IgD-negative memory B cell (primary cell): ENCODE measurements around the gene PIGK. TPM values are rescaled to one million over a fixed set of nuclear protein-coding genes. Genes with fewer than 3 reads are reported as not detected.
"Not testable (repeated sequence)": the region's sequence is repeated elsewhere in the genome, so short reads cannot be mapped to it uniquely, and the experiment has no call there.

Experiments used
- H3K27ac Mint-ChIP-seq, 3 donors: one replicate each; pipeline ENCODE4 v1.8.0; 2020 to 2022; ENCODE audit warnings: mild to moderate bottlenecking in 3 of 3, mixed read lengths in 3 of 3, moderate library complexity in 1 of 3
- H3K27me3 Mint-ChIP-seq: one replicate; pipeline ENCODE4 v1.8.0; 2021; ENCODE audit warnings: mixed read lengths
- H3K36me3 Mint-ChIP-seq: one replicate; pipeline ENCODE4 v1.8.0; 2020; ENCODE audit warnings: mild to moderate bottlenecking, mixed read lengths
- H3K4me1 Mint-ChIP-seq, 3 donors: one replicate each; pipeline ENCODE4 v1.8.0; 2020 to 2022; ENCODE audit warnings: mixed read lengths in 3 of 3, mild to moderate bottlenecking in 1 of 3
- H3K4me3 Mint-ChIP-seq, 4 donors: one replicate each; pipeline ENCODE4 v1.8.0; 2020 to 2022; ENCODE audit warnings: mild to moderate bottlenecking in 4 of 4, mixed read lengths in 4 of 4, moderate library complexity in 3 of 4
- H3K9me3 Mint-ChIP-seq, 3 donors: one replicate each; pipeline ENCODE4 v1.8.0; 2020 to 2021; ENCODE audit warnings: mixed read lengths in 3 of 3, mild to moderate bottlenecking in 1 of 3
- polyA plus RNA-seq: library from polyadenylated mRNA; unstranded; fragments of 300-500 nt; fragmentation: Illumina TruSeq; gene quantifications from one replicate; pipeline ENCODE4 v1.2.3, GENCODE V29; 2021

Gene PIGK
- polyA plus RNA-seq, 1 donor from 2014 or later = 18.1 TPM

DNA sequence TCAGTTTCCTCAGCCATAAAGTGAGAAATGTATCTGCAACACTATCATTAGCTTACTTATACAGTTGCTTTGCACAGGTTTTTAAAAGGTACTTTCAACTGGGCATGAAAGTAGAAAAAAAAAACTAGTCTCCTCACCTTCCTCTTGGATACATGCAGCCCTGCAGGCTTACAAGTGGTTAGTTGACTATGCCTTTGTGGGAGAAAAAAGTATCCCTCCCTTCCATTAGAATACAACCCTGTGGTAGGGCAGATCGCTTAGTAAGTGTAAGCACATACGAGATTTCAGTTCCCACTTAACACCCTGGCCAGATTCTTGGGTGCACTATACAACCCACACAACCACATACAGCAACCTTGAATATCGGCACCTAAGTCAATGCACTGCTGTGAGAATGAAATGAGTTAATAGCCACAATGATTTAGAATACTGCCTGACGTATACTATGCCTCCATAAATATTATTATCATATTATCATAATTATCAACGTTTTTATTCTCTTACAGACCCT, 54.7 kb downstream of the PIGK start:
- no peak overlapping the region for H3K27ac Mint-ChIP-seq
- peaks cover 22% of the 10 kb centered on the region for H3K36me3 Mint-ChIP-seq
- H3K9me3 Mint-ChIP-seq = peaks cover 2 to 7% (median 4%) of the 10 kb centered on the region in 3 donors
- no peaks in the 10 kb centered on the region for H3K4me1 Mint-ChIP-seq
- no peaks in the 10 kb centered on the region for H3K27me3 Mint-ChIP-seq
- no peak overlapping the region for H3K4me3 Mint-ChIP-seq

DNA sequence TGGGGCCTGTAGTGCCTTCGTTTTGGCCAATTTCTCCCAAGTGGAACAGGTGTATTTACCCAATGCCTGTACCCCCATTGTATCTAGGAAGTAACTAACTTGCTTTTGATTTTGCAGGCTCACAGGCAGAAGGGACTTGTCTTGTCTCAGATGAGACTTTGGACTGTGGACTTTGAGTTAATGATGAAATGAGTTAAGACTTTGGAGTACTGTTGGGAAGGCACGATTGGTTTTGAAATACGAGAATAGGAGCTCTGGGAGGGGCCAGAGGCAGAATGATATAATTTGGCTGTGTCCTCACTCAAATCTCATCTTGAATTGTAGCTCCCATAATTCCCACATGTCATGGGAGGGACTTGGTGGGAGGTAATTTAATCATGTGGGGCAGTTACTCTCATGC, 59.5 kb downstream of the PIGK start:
- not testable (repeated sequence) for H3K4me3 Mint-ChIP-seq, H3K4me1 Mint-ChIP-seq, H3K27ac Mint-ChIP-seq, H3K27me3 Mint-ChIP-seq, H3K9me3 Mint-ChIP-seq
- H3K36me3 Mint-ChIP-seq = peaks cover 25% of the 10 kb centered on the region

DNA sequence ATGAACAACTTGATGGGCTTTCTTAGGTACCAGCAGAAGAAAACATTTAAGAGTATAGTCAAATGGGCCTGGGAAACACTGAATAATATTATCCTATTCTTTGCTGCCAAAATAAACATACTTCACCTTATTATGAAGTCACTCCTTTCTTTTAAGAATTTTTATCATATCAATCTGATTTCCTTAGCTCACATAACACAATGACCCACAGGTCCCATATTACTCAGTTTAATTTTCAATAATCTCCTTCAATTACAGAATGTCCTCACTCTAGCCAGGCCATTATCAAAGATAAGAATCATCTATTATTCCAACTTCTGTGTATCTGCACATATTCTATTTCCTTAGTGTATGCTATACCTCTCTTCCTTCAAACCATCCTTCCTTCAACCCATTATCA, 63.0 kb downstream of the PIGK start:
- Mint-ChIP-seq H3K27ac (no peak overlapping the region), H3K4me3 (no peak overlapping the region), H3K4me1 (peaks cover 0 to 1% (median 1%) of the 10 kb centered on the region in 3 donors), H3K36me3 (peaks cover 25% of the 10 kb centered on the region), H3K27me3 (no peaks in the 10 kb centered on the region), H3K9me3 (peaks cover 2 to 7% (median 4%) of the 10 kb centered on the region in 3 donors)

DNA sequence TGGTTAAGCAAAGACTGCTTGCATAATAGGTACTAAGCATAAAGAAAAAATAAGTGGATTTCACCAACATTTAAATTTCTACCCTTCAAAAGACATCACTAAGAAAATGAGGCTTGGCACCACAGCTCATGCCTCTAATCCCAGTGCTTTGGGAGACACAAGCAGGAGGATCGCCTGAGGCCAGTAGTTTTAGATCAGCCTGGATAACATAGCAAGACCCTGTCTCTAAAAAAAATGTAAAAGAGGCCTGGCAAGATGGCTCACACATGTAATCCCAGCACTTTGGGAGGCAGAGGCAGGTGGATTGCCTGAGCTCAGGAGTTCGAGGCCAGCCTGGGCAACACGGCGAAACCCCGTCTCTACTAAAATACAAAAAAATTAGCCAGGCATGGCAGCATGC, 73.0 kb downstream of the PIGK start:
- H3K27ac Mint-ChIP-seq = no peak overlapping the region
- H3K4me1 Mint-ChIP-seq = peaks cover 0 to 3% (median 3%) of the 10 kb centered on the region in 3 donors
- peaks cover 3% of the 10 kb centered on the region for H3K36me3 Mint-ChIP-seq

DNA sequence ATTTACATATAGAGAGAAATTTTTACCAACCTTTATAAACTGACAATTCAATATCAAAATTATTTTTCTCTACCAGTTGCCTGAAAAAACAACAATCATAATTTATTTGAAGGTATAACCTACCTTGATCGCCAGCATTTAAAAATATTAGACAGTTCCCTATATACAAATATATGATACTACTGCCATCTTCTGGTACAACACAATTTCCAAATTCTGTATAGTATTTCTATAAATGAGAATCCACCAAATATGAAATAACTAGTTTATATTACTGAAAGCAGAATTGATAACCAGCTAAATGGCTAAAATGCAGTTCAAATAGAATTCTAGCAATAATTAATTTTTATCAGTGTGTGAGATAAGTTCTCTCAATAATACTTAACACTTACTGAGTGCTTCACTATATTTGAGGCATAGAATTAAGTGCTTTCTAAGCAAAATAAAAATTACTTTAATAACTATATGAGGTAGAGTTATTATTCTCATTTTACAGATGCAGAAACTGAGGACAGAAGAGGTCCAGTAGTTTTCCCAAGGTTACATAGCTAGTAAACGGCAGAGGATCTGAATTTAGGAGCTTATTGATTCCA, 75.6 kb downstream of the PIGK start:
- H3K4me3 Mint-ChIP-seq = no peak overlapping the region
- no peak overlapping the region for H3K27ac Mint-ChIP-seq
- H3K27me3 Mint-ChIP-seq = no peaks in the 10 kb centered on the region
- no peaks in the 10 kb centered on the region for H3K36me3 Mint-ChIP-seq
- no peaks in the 10 kb centered on the region for H3K9me3 Mint-ChIP-seq
- H3K4me1 Mint-ChIP-seq = peaks cover 0 to 3% (median 2%) of the 10 kb centered on the region in 3 donors

More for the DNA sequence above, 73.0 kb downstream of the PIGK start:
- Mint-ChIP-seq H3K27me3 (no peaks in the 10 kb centered on the region), H3K9me3 (no peaks in the 10 kb centered on the region), H3K4me3 (no peak overlapping the region)

DNA sequence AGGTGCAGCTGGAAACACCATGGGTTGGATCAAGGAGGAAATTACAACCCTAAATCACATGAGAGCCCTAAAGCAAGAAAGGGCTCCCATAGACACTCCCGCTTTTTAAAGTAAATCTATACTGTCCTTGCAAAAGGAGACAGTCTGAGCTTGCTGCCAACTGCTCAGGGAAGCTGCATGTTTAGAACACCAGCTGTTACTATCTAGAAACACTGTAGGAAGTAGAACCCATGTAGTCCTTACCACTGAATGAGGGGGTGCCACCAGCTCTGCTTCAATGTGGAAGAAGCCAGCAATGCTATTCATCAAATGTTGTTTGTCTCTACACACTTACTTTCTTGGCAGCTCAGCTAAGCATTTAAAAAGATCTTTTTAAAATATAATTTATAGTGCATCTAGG, 79.8 kb downstream of the PIGK start:
- H3K27ac Mint-ChIP-seq = no peak overlapping the region
- H3K27me3 Mint-ChIP-seq = no peaks in the 10 kb centered on the region
- H3K4me1 Mint-ChIP-seq = no peaks in the 10 kb centered on the region
- no peak overlapping the region for H3K4me3 Mint-ChIP-seq
- no peaks in the 10 kb centered on the region for H3K9me3 Mint-ChIP-seq
- H3K36me3 Mint-ChIP-seq = no peaks in the 10 kb centered on the region

DNA sequence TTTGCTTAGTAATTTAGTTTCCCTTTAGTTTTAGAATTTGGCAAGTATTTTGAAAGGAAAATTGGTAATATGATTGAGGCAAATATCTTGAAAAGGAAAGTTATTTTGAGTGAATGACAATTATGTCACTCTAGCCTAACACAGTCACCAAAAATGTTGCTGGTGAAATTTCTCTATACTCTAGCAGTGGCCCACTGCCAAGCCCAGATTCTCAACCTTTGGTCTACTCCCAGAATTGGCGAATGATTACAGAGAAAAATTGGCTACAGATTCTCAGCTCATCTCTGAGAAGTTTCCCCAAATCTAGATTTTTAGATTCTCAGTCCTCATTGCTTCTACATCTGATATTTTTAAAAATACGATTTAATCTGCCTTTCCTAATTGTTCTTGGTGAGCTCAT, 84.9 kb downstream of the PIGK start:
- peak overlapping the region in 1 of 3 donors; percentile 33 for H3K27ac Mint-ChIP-seq
- H3K36me3 Mint-ChIP-seq = peaks cover 4% of the 10 kb centered on the region
- no peaks in the 10 kb centered on the region for H3K9me3 Mint-ChIP-seq

DNA sequence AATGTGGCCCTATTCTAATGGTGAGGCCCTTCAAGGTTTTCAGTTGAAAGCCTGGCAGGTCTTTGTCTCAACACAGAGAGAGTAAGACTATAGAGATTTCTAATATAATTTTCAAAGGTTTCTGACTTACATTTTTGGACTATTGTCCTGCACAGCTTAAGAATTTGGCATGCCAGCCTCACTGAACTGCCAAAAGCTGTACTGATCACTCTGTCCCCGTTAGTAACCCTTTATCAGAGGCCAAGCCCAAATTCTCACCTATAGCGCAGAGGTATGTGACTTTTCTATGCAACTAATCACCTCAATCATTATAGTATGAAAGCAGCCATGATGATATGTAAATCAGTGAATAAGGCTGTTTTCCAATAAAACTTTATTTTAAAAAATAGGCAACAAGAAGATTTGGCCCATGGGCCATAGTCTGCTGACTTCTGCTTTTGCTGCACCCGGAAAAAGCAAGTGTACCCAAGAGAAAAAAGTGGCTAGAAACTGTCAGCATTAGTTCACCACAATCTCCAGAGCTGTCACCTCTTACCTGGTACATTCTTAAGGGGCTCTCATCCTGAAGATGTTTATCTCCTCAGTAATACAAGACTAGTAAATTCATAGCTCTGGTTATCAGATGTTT, 85.4 kb downstream of the PIGK start:
- no peak overlapping the region for H3K4me3 Mint-ChIP-seq
- peak overlapping the region in 1 of 3 donors; percentile 33 for H3K27ac Mint-ChIP-seq
- no peaks in the 10 kb centered on the region for H3K27me3 Mint-ChIP-seq
- peaks cover 4% of the 10 kb centered on the region for H3K36me3 Mint-ChIP-seq
- no peaks in the 10 kb centered on the region for H3K9me3 Mint-ChIP-seq
- H3K4me1 Mint-ChIP-seq = no peaks in the 10 kb centered on the region

More for the DNA sequence above, 84.9 kb downstream of the PIGK start:
- Mint-ChIP-seq H3K4me3 (no peak overlapping the region), H3K27me3 (no peaks in the 10 kb centered on the region), H3K4me1 (no peaks in the 10 kb centered on the region)

DNA sequence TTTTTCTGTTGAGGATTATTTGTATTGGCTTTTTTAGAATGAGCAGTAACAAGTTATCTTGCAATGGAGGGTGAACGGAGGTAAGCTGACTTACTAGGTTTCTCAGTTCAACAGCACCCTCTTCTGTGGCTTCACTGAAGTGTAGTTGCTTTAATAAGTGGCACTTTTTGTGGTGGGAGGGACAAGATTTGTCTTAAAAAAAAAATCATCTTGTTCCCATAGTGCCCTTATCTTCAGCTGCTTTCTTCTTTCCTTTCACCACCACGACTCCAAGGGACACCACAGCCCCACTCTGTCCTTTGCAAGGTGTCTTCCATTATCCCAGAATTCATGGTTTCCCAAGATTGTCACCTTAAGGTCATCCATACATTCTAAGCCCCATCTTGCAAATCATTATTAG, 92.9 kb downstream of the PIGK start:
- H3K36me3 Mint-ChIP-seq = peaks cover 6% of the 10 kb centered on the region
- H3K4me3 Mint-ChIP-seq = no peak overlapping the region
- H3K9me3 Mint-ChIP-seq = no peaks in the 10 kb centered on the region
- no peak overlapping the region for H3K27ac Mint-ChIP-seq
- H3K27me3 Mint-ChIP-seq = no peaks in the 10 kb centered on the region
- H3K4me1 Mint-ChIP-seq = no peaks in the 10 kb centered on the region

DNA sequence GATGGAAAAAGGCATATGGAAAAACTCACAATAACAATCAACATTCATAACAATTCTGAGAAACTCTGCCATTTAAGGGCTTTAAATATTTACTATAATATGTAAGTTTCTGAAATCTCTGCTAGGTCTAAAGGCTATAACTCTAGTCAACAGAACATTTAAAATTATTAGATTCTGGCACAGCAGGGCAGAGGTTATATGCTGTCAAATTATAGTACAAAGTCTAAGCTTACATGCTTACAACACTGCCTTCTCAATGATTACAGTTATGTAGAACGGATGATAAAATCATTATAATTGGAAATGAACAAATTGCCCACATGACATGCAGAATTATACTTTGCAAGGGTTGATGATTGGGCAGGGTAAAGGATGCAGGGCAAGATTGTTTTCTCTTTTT, 97.7 kb downstream of the PIGK start:
- no peak overlapping the region for H3K27ac Mint-ChIP-seq
- no peaks in the 10 kb centered on the region for H3K9me3 Mint-ChIP-seq
- H3K4me3 Mint-ChIP-seq = no peak overlapping the region
- H3K27me3 Mint-ChIP-seq = no peaks in the 10 kb centered on the region
- no peaks in the 10 kb centered on the region for H3K4me1 Mint-ChIP-seq
- peaks cover 15% of the 10 kb centered on the region for H3K36me3 Mint-ChIP-seq

DNA sequence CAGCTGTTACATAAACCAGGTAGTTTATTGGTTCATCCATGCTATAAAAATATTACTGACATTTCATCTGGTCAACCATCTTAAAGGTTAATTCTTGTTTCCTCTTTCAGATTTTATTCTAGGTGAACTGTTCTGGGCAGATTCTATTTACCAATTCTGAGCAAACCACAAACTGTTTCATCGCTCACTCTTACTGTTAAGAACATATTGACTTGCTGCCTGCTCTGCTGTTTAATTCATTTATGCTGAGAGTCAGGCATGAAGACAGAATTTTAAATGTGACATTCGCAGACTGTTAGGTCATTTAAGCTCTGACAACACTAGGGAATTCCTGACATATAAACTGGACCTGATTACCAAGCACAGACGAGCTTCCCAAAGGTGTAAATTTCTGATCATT, 98.3 kb downstream of the PIGK start:
- H3K4me1 Mint-ChIP-seq = no peaks in the 10 kb centered on the region
- H3K27me3 Mint-ChIP-seq = no peaks in the 10 kb centered on the region
- H3K9me3 Mint-ChIP-seq = no peaks in the 10 kb centered on the region
- peaks cover 18% of the 10 kb centered on the region for H3K36me3 Mint-ChIP-seq
- H3K27ac Mint-ChIP-seq = no peak overlapping the region
- H3K4me3 Mint-ChIP-seq = no peak overlapping the region

DNA sequence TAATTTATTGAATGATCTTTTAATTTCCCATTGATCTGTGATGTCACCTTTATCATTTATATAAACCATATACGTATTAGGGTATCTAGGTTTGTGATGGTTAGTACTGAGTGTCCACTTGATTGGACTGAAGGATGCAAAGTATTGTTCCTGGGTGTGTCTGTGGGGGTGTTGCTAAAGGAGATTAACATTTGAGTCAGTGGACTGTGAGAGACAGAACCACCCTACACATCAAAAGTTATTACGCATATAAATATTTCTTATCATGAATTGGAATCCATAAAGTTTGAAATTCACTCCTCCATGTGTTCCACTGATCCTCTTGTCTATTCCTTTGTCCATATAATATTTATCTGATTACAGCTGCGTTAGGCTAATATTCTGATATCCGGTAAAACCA, 100.5 kb downstream of the PIGK start:
- Mint-ChIP-seq H3K27me3 (no peaks in the 10 kb centered on the region), H3K27ac (no peak overlapping the region), H3K4me1 (no peaks in the 10 kb centered on the region), H3K36me3 (peaks cover 21% of the 10 kb centered on the region), H3K4me3 (no peak overlapping the region), H3K9me3 (no peaks in the 10 kb centered on the region)

DNA sequence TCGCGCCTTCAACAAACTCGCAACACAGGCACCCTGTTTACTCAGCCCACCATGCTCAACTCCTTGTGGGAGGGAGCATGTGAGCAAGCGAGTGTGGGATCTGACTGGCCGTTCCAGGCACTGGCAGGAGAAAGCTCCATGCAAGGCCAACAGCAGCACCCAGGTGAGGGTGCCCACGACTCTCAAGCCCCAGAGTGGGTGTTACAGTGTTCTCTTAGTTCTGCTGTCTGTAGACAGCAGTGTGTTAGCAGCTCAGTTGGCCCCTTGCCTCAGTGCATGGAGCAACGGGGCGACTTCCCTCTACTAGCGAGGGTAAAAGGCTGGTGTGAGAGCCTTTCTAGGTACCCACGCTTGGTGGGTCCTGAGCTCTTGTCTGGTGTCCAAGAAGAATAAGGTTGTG, 114.6 kb downstream of the PIGK start:
- Mint-ChIP-seq H3K27ac (no peak overlapping the region), H3K9me3 (no peaks in the 10 kb centered on the region), H3K36me3 (peaks cover 5% of the 10 kb centered on the region), H3K4me1 (no peaks in the 10 kb centered on the region), H3K27me3 (no peaks in the 10 kb centered on the region), H3K4me3 (no peak overlapping the region)

DNA sequence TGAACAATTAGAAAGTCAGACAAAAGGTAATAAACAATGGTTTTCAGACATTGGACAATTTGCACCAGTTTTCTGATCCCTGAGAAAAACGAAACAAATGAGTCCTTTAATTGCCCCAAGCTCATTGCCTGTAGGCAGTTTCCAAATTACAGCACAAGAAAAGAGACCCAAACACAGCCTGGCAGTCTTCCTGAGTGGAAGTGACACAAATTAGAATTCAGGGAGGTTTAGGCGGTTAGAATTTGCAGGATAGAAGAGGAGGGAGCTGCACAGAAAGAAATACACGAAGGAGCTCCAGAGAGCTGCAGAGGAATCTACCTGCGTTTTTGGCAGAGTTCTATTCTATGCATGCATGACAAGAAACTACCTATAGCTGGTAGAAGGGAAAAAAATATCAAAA, 115.7 kb downstream of the PIGK start:
- no peaks in the 10 kb centered on the region for H3K4me1 Mint-ChIP-seq
- H3K9me3 Mint-ChIP-seq = no peaks in the 10 kb centered on the region
- H3K27ac Mint-ChIP-seq = no peak overlapping the region
- H3K36me3 Mint-ChIP-seq = peaks cover 7% of the 10 kb centered on the region
- no peaks in the 10 kb centered on the region for H3K27me3 Mint-ChIP-seq
- no peak overlapping the region for H3K4me3 Mint-ChIP-seq

DNA sequence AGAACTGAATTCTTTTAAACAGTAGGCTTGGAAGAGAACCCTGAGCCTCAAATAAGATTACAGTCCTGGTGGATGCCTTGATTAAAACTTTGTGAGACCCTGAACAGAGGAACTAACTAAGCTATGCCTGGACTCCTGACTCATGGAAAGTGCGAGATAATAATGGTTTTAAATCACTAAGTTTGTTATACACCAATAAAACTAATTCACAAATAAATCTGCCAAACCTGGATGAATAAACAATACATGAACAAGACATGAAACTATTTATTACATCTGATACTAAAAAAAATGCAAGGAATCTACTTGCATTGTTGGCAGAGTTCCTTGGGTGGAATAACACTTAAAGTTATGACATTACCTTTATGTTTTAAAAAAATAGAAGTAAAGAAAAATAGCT, 118.4 kb downstream of the PIGK start:
- H3K4me1 Mint-ChIP-seq = peaks cover 0 to 1% (median 0%) of the 10 kb centered on the region in 3 donors
- peaks cover 7% of the 10 kb centered on the region for H3K36me3 Mint-ChIP-seq
- no peaks in the 10 kb centered on the region for H3K27me3 Mint-ChIP-seq
- peaks cover 0 to 5% (median 2%) of the 10 kb centered on the region in 3 donors for H3K9me3 Mint-ChIP-seq
- no peak overlapping the region for H3K27ac Mint-ChIP-seq
- H3K4me3 Mint-ChIP-seq = no peak overlapping the region
